ENCODE data around the gene LBHD2. TPM values are rescaled to one million over a fixed set of nuclear protein-coding genes. Genes with fewer than 3 reads are reported as not detected.

LBHD2 gene
- total RNA-seq, 1 donor from 2014 or later = not detected

GRCh38 chr14:103135333-103136260 is 51.6 kb downstream of the LBHD2 start:
- no peak for DNase-seq (ENCODE audit: low read depth)
- no peak overlapping the region for H3K4me3 ChIP-seq (ENCODE audit: low read depth, low read length)
- TF ChIP-seq CTCF (conservative IDR thresholded peaks at IDR 0.05; ENCODE audit: low read depth, low read length) = no peak

GRCh38 chr14:103136388-103137271 is 52.6 kb downstream of the LBHD2 start:
- DNase-seq (ENCODE audit: low read depth) = no peak
- no peak overlapping the region for H3K4me3 ChIP-seq (ENCODE audit: low read depth, low read length)
- TF ChIP-seq CTCF (conservative IDR thresholded peaks at IDR 0.05; ENCODE audit: low read depth, low read length) = no peak

DNA sequence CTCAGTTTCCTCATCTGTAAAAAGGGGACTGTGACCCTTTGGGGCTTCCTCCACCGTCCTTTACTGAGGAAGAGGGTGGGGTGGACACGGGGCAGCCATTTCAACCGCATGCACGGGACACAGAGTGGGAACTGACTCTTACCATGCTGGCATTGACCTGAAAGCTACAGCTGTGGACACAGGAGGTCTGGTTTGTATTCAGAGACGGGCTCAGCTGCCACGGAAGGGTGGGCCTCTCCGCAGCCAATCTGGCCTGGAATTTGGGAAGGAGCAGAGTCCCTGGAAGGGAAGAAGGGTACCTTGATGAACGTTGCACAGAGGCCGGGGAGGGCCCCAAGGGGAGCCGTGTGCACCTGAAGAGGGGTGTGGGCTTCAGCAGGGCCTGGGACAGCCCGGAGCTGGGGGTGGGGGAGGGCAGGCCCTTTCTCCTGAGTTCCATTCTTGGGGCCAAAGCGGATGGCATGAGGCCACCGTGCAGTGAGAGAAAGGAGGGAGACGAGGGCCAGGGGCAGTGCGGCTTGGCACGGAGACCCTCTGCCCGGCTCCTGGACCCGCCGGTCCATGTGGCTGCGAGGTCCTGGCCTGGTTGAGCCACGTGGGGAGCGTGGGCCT is 53.8 kb downstream of the LBHD2 start:
- DNase-seq (ENCODE audit: low read depth) = no peak
- TF ChIP-seq CTCF (conservative IDR thresholded peaks at IDR 0.05; ENCODE audit: low read depth, low read length) = no peak
- H3K4me3 ChIP-seq (ENCODE audit: low read depth, low read length) = no peak overlapping the region

DNA sequence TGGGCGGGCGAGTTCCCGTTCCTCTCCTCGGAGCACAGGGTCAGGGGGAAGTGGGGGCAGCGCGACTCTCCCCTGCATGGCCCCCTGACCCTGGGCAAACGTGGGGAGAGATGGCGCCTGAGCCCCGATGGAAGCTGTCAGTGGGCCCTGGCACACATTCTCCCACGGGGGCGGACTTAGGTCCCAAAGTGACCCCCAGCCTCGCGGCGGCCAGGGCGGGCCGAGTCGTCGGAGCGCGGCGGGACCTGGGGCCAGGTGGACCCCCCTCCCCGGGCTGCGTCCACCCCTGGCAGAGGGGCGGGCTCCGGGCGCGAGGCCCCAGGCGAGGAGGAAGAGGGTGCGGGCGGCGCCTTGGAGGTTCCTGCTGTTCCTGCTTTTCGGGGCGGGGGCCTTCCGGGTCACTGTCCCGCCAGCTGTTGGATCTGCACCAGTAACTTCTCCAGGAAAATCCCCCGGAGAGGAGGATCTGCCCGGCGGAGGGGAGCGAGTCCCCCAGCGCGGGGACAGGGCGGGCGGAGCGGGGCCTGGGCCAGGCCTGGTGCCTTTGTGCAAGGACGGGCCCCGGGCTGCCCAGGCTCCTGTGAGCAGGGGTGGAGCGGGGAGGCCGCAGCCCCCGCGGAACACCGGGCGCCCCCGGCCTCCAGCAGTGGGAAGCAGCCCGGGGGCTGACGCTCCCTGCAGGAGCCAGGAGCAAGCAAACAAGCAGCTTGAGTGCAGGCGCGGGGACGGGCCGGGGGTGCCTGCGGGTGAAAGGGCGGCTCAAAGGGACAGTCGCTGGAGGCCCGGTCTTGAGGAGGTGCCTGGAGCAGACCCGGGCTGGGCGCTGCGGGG is 54.5 kb downstream of the LBHD2 start:
- no peak overlapping the region for H3K4me3 ChIP-seq (ENCODE audit: low read depth, low read length)
- TF ChIP-seq CTCF (conservative IDR thresholded peaks at IDR 0.05; ENCODE audit: low read depth, low read length) = no peak
- DNase-seq (ENCODE audit: low read depth) = no peak

- TF ChIP-seq CTCF (conservative IDR thresholded peaks at IDR 0.05; ENCODE audit: low read depth, low read length) = no peak
- no peak overlapping the region for H3K4me3 ChIP-seq (ENCODE audit: low read depth, low read length)
- DNase-seq (ENCODE audit: low read depth) = no peak
These were observed 55.4 kb downstream of the LBHD2 start for GRCh38 chr14:103139132-103140025.

Other genes with a start within 250 kb of the LBHD2 start
- gene AMN, start 161.5 kb upstream of the LBHD2 start, total RNA-seq = 0.06 TPM in 1 of 2 replicates, not detected in the other
- 68.4 and 83.5 TPM in 2 replicates for gene CDC42BPB, start 26.7 kb upstream of the LBHD2 start, total RNA-seq
- 0.17 TPM in 1 of 2 replicates, not detected in the other for gene EXOC3L4, start 10.5 kb downstream of the LBHD2 start, total RNA-seq
- 58.5 and 155 TPM in 2 replicates for gene TNFAIP2, start 39.3 kb downstream of the LBHD2 start, total RNA-seq

All from epithelial cell of proximal tubule (primary cell).